ENCODE measurements around the gene GNPTG.
A peak's percentile ranks its signal among the peaks of the same experiment; 100 is the strongest.

The GNPTG gene

GRCh38 chr16:1394367-1394951 lies 42.7 kb downstream of the GNPTG start:
- no peak for DNase-seq (ENCODE audit: low read depth)

GRCh38 chr16:1395444-1396031 lies 43.8 kb downstream of the GNPTG start:
- no peak for DNase-seq (ENCODE audit: low read depth)

DNA sequence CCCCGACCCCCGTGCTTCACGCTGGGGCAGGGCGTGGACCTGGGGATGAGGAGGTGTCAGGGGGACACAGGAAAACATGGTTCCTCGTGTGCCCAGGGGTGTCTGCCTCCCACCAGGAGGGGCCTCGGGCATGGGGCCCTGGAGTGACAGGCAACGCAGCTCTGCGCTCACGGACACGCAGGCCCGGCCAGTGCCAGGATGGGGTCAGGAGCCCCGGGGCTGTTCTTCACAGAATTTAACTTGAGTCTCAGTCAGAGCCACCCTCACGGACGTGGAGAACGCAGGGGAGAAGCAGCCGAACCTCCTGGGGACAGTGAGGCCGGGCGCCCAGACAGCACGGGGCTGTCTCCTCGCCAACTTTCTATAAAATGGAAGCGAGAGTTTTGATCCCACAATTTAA lies 46.0 kb downstream of the GNPTG start:
- DNase-seq (ENCODE audit: low read depth), result no peak

DNA sequence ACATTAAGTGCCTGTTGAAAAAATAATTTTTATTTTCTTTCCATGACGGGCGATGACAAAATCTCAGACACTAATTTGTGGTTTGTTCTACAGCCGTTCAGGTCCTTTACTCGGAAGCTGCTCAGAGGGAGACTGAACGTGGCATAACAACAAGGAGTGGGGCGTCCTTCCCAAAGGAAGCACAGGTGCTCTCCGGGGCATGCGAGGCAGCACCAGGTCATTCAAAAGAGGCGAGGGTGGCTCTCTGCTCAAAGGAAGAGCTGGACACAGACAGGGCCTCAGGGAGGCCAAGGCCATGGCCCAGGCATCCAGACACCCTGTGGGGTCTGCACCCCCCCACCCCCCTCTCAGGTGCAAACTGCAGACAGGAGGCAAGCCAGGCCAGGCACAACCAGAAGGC lies 46.6 kb downstream of the GNPTG start:
- no peak for DNase-seq (ENCODE audit: low read depth)

DNA sequence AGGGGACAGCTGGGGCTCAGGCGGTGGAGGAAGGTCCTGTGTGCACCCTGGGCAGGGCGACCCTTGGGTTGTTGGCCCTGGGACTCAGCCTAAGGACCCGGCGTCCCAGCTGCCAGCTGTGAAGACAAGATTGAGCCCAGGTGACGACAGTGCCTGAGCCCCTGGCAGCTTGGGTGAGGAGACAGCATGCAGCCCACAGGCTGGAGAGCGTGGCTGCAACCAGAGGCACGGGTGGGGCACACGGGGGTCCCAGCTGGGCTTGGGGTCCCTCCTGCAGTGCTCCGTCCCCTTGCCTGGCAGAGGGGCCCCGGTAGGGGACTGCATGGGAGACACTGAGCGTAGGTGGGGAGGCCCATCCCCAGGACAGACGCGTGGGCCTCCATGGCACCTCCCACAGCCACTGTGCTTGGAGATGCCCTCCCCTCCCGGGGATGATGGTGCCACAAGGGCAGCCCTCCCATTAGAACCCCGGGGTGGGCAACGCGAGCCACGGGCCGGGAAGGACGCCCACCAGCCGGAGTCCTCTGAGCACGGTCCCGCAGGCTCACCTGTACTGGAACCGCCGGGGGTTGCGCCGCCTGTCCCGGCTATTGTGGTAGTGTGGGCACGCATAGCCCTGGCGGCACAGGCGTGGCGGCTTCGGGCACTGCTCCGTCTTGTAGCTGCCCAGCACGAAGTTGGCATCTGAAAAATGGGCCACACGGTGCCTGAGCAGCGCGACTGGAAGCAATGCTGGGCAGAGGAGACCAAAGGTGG lies 47.3 kb downstream of the GNPTG start:
- DNase-seq (ENCODE audit: low read depth), result no peak

- no peak for DNase-seq (ENCODE audit: low read depth)
These were observed 49.5 kb downstream of the GNPTG start for GRCh38 chr16:1401061-1401757.

DNA sequence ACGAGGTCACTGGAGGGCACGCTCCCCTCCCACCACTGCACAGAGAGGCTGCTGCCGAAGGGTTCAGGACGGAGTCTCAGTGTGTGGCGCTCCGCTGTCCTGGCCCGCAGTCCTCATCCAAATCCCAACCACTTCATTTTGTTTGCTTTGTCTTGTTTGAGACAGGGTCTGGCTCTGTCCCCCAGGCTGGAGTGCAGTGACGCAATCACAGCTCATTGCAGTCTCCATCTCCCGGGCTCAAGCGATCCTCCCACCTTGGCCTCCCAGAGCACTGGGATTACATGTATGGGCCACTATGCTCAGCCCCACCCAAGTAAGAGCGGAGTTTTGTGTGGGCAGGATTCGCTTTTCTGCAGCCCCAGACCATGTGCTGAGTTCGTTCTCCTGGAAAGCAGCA lies 50.0 kb downstream of the GNPTG start:
- no peak for DNase-seq (ENCODE audit: low read depth)

GRCh38 chr16:1403036-1403435 lies 51.3 kb downstream of the GNPTG start:
- DNase-seq (ENCODE audit: low read depth), result no peak

- DNase-seq (ENCODE audit: low read depth), result no peak
These were observed 52.0 kb downstream of the GNPTG start for GRCh38 chr16:1403733-1404132.

- DNase-seq (ENCODE audit: low read depth), result no peak
These were observed 56.0 kb downstream of the GNPTG start for GRCh38 chr16:1407753-1408152.

- peak; percentile 96 for DNase-seq (ENCODE audit: low read depth)
These were observed 56.6 kb downstream of the GNPTG start for GRCh38 chr16:1408171-1408837.

GRCh38 chr16:1412847-1413246 lies 61.1 kb downstream of the GNPTG start:
- DNase-seq (ENCODE audit: low read depth), result no peak

All from activated gamma-delta T cell treated with anti-CD3 and anti-CD28 coated beads, Interleukin-2, amount 50 U/mL, for 16 hours (primary cell).